Body of pancreas (tissue), 4 donors: ENCODE results near the gene EIF2B1. TPM values are rescaled to one million over a fixed set of nuclear protein-coding genes. Genes with fewer than 3 reads are reported as not detected.

Experiments
- ATAC-seq: fragments of 150-250 bp; one replicate; pipeline ENCODE4 v1.9.1; 2016
- DNase-seq, 4 donors: peaks; one replicate each; pipeline ENCODE4 v3.0.0-alpha.2; 2019
- H3K27ac ChIP-seq, 4 donors: fragments of 200-600 bp; sonication (generic); 1 replicate in 3 of 4; 2 replicates in 1 of 4; pipeline versions ENCODE4 v1.5.1 to v1.6.1; 2016 to 2019; ENCODE audit warnings: mild to moderate bottlenecking in 1 of 4, mixed read lengths in 1 of 4, moderate library complexity in 1 of 4
- H3K27me3 ChIP-seq, 2 donors: fragments of 200-600 bp; sonication (generic); one replicate each; pipeline ENCODE4 v1.6.0; 2016; ENCODE audit warnings: mild to moderate bottlenecking in 1 of 2
- H3K36me3 ChIP-seq, 2 donors: fragments of 200-600 bp; sonication (generic); replicated peaks in 1 of 2; 2 replicates each; pipeline ENCODE4 v1.5.1; 2016; ENCODE audit warnings: low read depth in 2 of 2; ENCODE audit not compliant: insufficient read depth in 1 of 2
- H3K4me1 ChIP-seq: fragments of 200-600 bp; sonication (generic); one replicate; pipeline ENCODE4 v1.6.0; 2016
- H3K4me3 ChIP-seq, 2 donors: fragments of 200-600 bp; sonication (generic); 1 replicate in 1 of 2; 2 replicates in 1 of 2; pipeline ENCODE4 v1.5.1; 2016 to 2019
- H3K9me3 ChIP-seq, 3 donors: fragments of 200-600 bp; sonication (generic); 1 replicate in 2 of 3; 2 replicates in 1 of 3; pipeline ENCODE4 v1.5.1; 2016
- CTCF ChIP-seq, 7 experiments: fragments of 450-650 bp in 4 of 7; fragments of 200-600 bp in 3 of 7; sonication (generic) in 3 of 7; IDR thresholded peaks; one replicate each; pipeline ENCODE4 v1.5.1; 2016 to 2019; ENCODE audit warnings: antibody characterized with exemption in 7 of 7
- POLR2A ChIP-seq, 3 donors: fragments of 450-650 bp; IDR thresholded peaks; one replicate each; pipeline ENCODE4 v1.6.1; 2016; ENCODE audit warnings: antibody characterized with exemption in 3 of 3, mild to moderate bottlenecking in 2 of 3
- WGBS, 2 donors: methylation state at CpG; one replicate each; pipeline ENCODE4 v1.1.5; 2017; 5-methylcytosine and 5-hydroxymethylcytosine counted together
- intact Hi-C: fragments of 100-400 bp; cut with DNase I; formaldehyde crosslinking; loops from one replicate; pipeline ENCODE4 v1.15.1; 2023
- total RNA-seq, 2 donors: library from RNA; depleted of rRNA; stranded (reverse); fragments of >200 nt; gene quantifications; one replicate each; pipeline ENCODE4 v1.1.0, GENCODE V29; 2016

EIF2B1 gene
- total RNA-seq, 2 donors from 2014 or later: 58.9 to 182 TPM

DNA sequence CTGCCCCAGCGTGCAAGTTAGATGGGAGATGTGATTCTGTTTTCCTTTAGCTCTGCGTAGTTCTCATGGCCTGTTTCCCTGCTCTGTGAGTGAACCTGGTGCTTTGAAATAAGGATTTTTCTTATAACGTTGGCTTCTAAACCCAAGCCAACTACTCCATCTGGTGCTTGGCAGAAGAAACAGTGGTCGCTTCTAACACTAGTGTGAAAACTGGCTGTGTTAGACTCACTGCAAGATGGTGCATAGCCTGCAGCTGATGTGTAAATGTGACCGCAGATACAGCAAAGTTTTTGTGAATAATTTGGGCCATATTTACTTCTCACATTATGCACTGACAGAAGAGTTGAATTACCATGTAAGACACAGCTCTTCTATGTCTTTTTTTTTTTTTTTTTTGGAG, 12.4 kb upstream of the EIF2B1 start:
- TF ChIP-seq CTCF (IDR thresholded peaks at IDR 0.05) (no peak), POLR2A (IDR thresholded peaks at IDR 0.05) (no peak)
- ATAC-seq (no peak), DNase-seq (no peak)
- no peaks in the 10 kb centered on the region for H3K9me3 ChIP-seq
- intact Hi-C loops: no loop called here
- peaks cover 0 to 16% of the 10 kb centered on the region in 2 donors for H3K36me3 ChIP-seq
- 82 to 88% methylated on average over 5 of the region's 5 CpGs for WGBS, 2 donors
- no peaks in the 10 kb centered on the region for H3K4me1 ChIP-seq
- H3K27ac ChIP-seq: no peak overlapping the region
- no peak overlapping the region for H3K4me3 ChIP-seq
- H3K27me3 ChIP-seq: no peaks in the 10 kb centered on the region

- Histone ChIP-seq H3K36me3 (peaks cover 0 to 16% of the 10 kb centered on the region in 2 donors), H3K4me3 (no peak overlapping the region), H3K9me3 (no peaks in the 10 kb centered on the region), H3K27me3 (no peaks in the 10 kb centered on the region), H3K4me1 (no peaks in the 10 kb centered on the region), H3K27ac (no peak overlapping the region)
- no peak for DNase-seq
- ATAC-seq: no peak
- 95 to 97% methylated on average over 3 of the region's 3 CpGs for WGBS, 2 donors
- TF ChIP-seq POLR2A (IDR thresholded peaks at IDR 0.05) (no peak), CTCF (IDR thresholded peaks at IDR 0.05) (no peak)
- intact Hi-C loops: no loop called here
Measured at GRCh38 chr12:123645380-123645779, 11.9 kb upstream of the EIF2B1 start.

- DNase-seq (no peak), ATAC-seq (no peak)
- Histone ChIP-seq H3K27ac (no peak overlapping the region), H3K9me3 (no peaks in the 10 kb centered on the region), H3K27me3 (no peaks in the 10 kb centered on the region), H3K4me1 (no peaks in the 10 kb centered on the region), H3K36me3 (peaks cover 0 to 11% of the 10 kb centered on the region in 2 donors), H3K4me3 (no peak overlapping the region)
- WGBS, 2 donors: 79 to 88% methylated on average over 7 of the region's 7 CpGs
- TF ChIP-seq POLR2A (IDR thresholded peaks at IDR 0.05) (no peak), CTCF (IDR thresholded peaks at IDR 0.05) (no peak)
- intact Hi-C loops: no loop called here
Measured at GRCh38 chr12:123643911-123644310, 10.4 kb upstream of the EIF2B1 start.

- peaks cover 13% of the 10 kb centered on the region for H3K4me1 ChIP-seq
- DNase-seq (peak in 1 of 4 donors; percentile 18), ATAC-seq (no peak)
- peaks cover 7 to 11% of the 10 kb centered on the region in 2 donors for H3K36me3 ChIP-seq
- no peaks in the 10 kb centered on the region for H3K9me3 ChIP-seq
- H3K4me3 ChIP-seq: peak overlapping the region; percentile 47 to 96
- 5 to 10% methylated on average over 19 of the region's 19 CpGs for WGBS, 2 donors
- intact Hi-C loops: no loop called here
- peak overlapping the region; percentile 68 to 81 (median 76) for H3K27ac ChIP-seq
- no peak for TF ChIP-seq POLR2A (IDR thresholded peaks at IDR 0.05)
- TF ChIP-seq CTCF (IDR thresholded peaks at IDR 0.05): no peak
- H3K27me3 ChIP-seq: no peaks in the 10 kb centered on the region
Measured at GRCh38 chr12:123634142-123634561, 666 bp upstream of the EIF2B1 start.
